ENCODE data around the gene NXPE3.
"Not testable (repeated sequence)": the region's sequence is repeated elsewhere in the genome, so short reads cannot be mapped to it uniquely, and the experiment has no call there.

NXPE3 gene

DNA sequence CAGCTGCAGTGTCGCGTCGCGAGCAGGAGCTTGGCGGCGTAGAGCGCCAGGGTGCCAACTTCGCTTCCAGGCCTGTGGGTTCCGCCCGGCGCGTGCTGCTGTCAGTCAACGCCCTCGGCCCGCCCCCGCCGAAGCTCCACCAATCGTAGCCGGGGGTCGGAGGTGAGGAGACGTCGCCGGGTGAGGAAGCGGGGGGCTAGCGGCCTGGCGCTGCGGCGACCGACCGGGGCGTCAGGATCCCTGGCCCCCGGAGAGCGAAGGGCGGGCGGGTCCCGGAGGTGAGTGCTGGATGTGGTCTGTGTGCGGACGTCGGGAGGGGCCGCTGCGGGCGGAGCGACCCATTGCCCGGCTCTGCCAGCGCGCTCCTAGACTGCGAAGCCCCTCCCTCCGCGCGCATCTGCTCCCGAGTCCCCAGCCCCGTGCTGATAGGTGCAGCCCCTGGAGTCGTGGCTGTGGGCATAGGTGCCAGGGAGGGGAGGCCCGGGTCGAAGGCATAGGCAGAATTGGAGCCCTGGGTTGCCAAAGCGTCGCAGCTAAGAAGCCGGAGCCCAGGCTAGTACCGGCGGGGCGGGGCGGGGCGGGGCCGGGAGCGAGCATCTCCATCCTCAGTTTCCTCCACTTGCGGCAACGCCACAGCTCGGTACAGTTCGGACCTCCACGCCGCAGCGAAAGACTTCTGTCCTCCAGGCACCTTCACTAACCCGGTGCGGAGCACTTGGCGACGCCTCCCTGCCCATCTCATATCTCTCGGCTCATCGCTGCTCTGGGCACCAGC is at the start of gene NXPE3:
TSS of gene NXPE3 (plus strand) at position 165 of the 775 bp plus-strand sequence. CDS start 6,386 bp downstream, outside the sequence.
- in situ Hi-C loops (cut with MboI; ENCODE audit: low sequenced_read_pairs), result no loop called here

DNA sequence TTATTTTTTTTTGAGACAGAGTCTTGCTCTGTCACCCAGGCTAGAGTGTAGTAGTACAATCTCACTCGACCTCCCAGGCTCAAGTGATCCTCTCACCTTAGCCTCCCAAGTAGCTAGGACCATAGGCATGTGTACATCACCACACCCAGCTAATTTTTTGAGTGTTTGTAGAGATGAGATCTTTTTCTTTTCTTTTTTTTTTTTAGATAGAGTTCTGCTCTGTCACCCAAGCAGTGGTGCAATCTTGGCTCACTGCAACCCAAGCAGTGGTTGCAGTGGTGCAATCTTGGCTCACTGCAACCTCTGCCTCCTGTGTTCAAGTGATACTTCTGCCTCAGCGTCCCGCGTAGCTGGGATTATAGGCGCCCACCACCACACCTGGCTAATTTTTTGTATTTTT is 49.4 kb upstream of the NXPE3 start:
- in situ Hi-C loops (cut with MboI; ENCODE audit: low sequenced_read_pairs), result no loop called here

DNA sequence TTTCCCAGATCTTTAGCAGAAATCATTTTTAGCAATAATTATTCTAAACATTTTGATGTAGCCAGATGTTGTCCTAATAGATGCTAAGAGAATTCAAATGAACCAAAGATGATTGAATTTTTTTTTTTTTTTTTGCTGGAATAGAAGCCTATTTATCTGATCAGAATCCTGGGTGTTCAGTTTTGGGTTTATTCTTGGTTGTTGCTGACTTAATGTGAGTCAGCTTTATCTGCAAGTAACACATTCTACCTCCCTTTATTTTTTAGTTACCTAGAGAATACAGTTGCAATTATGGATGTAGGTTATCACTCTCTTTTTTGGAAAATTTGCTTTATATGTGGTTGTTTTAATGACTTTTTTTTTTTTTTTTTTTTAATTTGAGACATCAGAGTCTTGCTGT is 48.2 kb upstream of the NXPE3 start:
- in situ Hi-C loops (cut with MboI; ENCODE audit: low sequenced_read_pairs), result no loop called here

DNA sequence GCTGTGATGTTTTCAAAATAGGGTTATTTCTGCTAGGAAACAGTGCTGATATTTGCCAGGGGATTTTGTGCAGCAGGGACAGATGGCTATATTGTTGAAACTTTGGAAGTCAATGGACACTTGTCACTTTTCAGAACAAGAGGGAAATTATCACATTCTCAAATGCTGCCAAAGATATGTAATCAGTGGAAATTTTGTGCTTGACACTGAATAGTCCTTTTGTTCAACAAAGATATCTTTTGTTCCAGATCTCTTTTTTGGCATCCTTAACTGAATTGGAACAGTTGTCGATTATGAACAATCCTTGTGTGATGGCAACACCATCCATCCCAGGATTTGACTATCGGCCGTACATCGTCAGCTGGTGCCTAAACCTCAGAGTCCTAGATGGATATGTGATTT is 46.8 kb upstream of the NXPE3 start:
- in situ Hi-C loops (cut with MboI; ENCODE audit: low sequenced_read_pairs), result no loop called here

DNA sequence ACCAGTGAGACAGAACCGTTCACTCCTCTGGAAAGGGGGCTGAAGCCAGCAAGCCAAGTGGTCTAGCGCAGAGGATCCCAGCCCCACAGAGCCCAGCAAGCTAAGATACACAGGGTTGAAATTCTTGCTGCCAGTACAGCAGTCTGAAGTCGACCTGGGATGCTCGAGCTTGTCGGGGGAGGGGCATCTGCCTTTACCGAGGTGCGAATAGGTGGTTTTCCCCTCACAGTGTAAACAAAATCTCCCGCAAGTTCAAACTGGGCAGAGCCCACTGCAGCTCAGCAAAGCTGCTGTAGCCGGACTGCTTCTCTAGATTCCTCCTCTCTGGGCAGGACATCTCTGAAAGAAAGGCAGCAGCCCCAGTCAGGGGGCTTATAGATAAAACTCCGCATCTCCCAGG is 43.2 kb upstream of the NXPE3 start:
- in situ Hi-C loops (cut with MboI; ENCODE audit: low sequenced_read_pairs), result no loop called here

DNA sequence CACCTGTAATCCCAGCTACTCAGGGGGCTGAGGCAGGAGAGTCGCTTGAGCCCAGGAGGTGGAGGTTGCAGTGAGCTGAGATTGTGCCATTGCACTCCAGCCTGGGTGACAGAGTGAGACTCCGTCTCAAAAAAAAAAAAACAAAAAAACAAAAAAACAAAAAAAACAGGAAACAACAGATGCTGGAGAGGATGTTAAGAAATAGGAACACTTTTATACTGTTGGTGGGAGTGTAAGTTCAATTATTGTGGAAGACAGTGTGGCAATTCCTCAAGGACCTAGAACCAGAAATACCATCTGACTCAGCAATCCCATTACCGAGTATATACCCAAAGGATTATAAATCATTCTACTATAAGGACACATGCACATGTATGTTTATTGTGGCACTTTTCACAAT is 37.1 kb upstream of the NXPE3 start:
- in situ Hi-C loops (cut with MboI; ENCODE audit: low sequenced_read_pairs), result not testable (repeated sequence)

DNA sequence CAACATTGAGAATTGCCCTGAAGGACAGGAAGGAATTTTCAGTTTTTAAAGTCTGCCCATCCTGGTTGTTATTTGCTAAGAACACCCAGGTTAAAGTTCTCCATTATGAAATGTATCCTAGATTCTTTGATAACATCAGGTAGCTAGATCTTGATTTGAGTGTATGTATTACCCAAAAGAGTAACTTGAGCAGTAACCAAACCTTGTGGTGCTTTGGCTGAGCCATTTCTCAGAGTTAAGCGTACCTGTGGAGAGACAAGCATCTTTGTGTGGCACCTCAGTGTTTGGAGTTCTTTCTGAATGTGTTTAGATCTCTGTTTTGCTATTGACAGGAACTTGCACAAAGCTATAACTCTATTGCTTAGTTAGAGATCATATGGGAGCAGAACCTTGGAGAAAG is 34.2 kb upstream of the NXPE3 start:
- in situ Hi-C loops (cut with MboI; ENCODE audit: low sequenced_read_pairs), result no loop called here

DNA sequence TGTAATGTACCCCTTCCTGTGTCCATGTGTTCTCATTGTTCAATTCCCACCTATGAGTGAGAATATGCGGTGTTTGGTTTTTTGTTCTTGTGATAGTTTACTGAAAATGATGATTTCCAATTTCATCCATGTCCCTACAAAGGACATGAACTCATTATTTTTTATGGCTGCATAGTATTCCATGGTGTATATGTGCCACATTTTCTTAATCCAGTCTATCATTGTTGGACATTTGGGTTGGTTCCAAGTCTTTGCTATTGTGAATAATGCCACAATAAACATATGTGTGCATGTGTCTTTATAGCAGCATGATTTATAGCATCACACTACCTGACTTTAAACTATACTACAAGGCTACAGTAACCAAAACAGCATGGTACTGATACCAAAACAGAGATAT is 33.1 kb upstream of the NXPE3 start:
- in situ Hi-C loops (cut with MboI; ENCODE audit: low sequenced_read_pairs), result not testable (repeated sequence)

DNA sequence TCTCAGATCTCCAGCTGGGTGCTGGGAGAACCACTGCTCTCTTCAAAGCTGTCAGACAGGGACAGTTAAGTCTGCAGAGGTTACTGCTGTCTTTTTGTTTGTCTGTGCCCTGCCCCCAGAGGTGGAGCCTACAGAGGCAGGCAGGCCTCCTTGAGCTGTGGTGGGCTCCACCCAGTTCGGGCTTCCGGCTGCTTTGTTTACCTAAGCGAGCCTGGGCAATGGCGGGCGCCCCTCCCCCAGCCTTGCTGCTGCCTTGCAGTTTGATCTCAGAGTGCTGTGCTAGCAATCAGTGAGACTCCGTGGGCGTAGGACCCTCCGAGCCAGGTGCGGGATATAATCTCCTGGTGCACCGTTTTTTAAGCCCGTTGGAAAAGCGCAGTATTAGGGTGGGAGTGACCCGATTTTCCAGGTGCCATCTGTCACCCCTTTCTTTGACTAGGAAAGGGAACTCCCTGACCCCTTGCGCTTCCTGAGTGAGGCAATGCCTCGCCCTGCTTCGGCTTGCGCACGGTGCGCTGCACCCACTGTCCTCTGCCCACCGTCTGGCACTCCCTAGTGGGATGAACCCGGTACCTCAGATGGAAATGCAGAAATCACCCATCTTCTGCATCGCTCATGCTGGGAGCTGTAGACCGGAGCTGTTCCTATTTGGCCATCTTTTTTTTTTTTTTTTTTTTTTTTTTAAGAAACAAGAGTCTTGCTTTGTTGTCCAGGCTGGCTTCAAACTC is 25.5 kb upstream of the NXPE3 start:
- in situ Hi-C loops (cut with MboI; ENCODE audit: low sequenced_read_pairs), result not testable (repeated sequence)

DNA sequence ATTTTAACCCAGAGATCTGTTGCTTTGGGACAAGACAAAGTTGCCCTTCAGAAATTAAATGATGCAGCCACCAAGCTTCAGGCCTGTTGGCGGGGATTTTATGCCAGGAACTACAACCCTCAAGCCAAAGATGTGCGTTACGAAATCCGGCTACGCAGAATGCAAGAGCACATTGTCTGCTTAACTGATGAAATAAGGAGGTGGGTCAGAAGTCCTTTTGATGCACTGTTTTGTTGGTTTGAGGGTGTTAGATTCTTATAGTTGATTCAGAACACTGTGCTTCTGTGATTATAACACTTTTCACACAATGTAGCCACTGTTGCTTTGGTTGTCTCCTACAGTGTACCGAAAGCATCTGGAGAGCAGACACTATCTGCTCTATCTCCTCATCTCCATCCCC is 20.8 kb upstream of the NXPE3 start:
- in situ Hi-C loops (cut with MboI; ENCODE audit: low sequenced_read_pairs), result no loop called here

DNA sequence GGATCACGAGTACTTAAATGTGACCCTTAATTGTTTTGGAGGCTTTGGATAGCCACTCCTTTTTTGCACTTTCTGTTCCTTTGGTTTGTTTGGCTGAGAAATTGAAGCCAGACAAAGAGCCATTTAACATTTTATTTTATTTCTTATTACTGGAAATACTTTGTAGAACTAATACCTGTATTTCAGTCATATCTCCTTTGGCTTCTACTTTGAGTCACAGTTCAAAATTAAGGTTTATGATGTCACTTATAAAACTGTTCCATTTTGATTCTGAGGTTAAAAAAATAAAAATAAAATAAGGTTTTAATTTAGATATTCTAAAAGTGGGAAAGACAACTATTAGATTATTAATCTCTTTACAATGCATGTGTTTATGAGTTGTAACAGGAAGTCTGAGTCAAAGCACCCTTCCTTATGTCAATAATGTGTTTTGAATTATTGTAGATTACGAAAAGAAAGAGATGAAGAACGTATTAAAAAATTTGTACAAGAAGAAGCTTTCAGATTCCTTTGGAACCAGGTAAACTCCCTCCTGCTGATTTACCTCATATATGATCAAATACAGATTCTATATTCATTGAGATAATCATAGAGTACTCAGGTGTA is 16.9 kb upstream of the NXPE3 start:
- in situ Hi-C loops (cut with MboI; ENCODE audit: low sequenced_read_pairs), result no loop called here

DNA sequence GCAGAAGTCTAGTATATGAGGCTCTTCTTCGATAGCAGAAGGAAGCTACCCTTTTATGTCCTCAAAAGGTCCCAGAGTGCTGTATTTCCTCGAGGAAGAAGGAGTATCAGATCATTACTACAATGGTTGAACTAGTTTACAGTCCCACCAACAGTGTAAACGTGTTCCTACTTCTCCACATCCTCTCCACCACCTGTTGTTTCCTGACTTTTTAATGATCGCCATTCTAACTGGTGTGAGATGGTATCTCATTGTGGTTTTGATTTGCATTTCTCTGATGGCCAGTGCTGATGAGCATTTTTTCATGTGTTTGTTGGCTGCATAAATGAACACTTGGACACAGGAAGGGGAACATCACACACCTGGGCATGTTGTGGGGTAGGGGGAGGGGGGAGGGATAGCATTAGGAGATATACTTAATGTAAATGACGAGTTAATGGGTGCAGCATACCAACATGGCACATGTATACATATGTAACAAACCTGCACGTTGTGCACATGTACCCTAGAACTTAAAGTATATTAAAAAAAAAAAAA is 1.2 kb upstream of the NXPE3 start:
- in situ Hi-C loops (cut with MboI; ENCODE audit: low sequenced_read_pairs), result not testable (repeated sequence)

DNA sequence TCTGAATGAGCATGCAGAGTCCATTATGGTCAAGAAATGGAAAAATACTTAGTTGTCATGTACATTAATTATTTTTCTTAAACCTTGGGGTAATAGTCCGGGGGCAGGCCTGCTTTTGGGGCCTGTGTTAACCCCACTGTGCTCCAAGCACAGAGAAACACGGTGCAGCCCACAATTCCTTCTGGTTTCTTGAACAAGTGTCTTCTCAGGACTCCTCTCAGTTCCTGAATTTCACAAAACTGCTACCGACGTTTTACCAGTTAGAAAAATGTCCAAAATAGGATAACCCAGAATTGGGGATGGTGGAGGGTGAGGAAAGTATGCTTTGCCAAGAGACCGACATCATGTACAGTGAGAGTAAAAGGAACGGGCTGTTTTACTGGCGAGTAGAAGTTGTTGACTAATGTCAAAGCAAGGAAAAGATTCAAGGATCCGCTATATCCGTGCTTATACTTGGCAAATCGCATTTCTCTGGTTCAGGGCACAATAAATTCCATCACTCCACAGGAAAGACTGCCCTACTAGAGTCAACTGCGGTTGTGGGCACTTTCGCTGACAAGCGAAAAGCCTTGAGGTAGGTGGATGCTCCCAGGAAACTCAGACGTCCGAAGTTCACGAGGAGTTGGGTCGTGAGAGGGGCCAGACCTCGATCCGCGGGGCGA is 495 bp upstream of the NXPE3 start:
- in situ Hi-C loops (cut with MboI; ENCODE audit: low sequenced_read_pairs), result no loop called here

DNA sequence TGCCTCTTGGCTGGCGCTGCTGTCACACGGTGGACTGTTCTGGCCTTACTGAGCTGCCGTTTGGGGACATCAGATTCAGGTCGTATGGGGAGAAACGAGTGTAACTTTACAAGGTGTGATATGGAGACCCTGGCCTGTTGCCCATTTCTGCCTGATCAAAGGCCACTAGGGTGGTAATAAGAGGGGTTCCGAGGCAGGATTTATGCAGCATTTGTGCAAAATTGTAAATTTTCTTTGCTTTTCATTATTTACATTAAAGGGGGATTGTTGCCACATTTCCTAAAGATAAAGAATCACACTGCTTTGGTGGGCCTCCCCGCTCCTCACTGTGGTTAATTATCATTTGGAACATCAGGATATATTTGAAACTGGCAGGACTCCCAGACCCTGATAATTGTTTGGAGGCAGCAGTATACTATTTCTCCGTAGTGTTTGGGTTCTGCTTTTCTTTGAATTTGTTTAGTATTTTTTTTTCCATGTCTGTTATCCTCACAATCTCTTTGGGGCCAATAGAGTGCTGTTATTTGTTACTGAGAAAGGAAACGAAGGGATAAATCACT is 891 bp downstream of the NXPE3 start:
- in situ Hi-C loops (cut with MboI; ENCODE audit: low sequenced_read_pairs), result no loop called here

DNA sequence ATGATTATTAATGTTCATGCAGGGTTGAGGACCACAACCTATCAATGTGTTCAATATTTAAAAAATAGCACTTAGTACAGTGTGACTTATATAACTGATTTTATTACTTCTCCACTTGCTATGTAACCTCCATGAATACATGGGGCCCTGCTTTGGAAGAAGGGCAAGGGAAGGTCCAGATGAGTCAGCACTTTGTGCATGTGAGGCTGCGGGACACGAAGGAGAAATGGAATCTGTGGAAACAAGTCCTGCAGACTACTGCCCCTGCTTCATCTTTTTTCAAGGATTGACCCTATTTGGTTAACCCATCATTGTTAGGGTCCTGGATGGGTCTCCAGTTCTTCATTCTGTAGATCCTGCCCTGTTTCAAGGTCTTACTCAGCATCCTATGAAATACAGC is 1.6 kb downstream of the NXPE3 start:
- in situ Hi-C loops (cut with MboI; ENCODE audit: low sequenced_read_pairs), result no loop called here

DNA sequence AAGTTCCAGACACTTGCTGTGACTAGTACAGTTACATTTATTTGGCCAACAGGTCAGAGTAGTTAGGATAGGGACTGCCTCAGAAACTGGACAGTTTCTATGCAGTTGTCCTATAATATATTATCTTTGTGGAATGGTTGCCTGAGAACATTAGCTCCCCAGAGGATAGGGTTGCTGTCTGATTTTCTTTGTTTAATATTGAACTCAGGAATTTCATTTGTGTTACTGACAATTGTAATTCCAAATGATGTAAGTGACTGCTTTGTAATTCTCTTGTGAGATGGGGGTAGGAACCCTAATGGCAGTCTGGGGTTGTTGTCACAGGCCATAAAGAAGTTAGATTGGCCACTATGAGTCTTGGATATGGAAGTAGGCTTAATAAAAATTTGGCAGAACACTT is 2.2 kb downstream of the NXPE3 start:
- in situ Hi-C loops (cut with MboI; ENCODE audit: low sequenced_read_pairs), result no loop called here

DNA sequence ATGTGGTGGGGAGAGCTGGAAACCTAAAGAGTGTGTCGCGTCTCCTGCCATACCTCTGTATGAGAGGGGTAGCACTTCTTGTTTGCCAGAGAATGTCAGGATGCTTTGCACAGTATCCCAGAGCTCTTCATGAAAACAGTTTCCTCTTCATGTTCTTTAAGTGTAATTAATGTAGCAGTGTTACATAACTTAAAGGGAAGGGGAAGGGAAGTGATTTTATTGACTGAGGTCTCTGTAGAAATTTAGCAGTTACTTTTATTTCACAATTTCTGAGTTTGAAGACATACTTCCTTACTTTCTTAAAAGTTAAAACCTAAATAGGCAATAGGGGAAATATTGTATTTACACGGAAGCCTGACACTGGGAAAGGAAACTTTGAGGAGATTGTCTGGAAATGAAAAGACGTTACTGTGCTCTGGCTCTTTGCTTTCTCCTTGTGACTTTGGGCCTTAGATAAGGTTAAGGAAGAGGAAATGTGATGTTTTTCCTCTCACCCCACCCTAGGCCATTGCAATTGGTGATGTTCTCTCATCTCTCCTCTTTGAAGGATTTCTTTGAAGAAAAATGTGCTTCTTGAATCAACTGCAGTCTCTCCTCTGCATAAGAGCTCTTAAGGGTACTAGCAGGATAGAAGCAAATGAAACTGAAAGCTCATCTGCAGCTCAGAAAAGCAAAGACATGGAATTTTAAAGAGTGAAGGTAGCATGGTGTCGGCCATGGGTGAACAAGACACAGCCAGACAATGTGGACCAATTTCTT is 6.0 kb downstream of the NXPE3 start:
- in situ Hi-C loops (cut with MboI; ENCODE audit: low sequenced_read_pairs), result no loop called here

DNA sequence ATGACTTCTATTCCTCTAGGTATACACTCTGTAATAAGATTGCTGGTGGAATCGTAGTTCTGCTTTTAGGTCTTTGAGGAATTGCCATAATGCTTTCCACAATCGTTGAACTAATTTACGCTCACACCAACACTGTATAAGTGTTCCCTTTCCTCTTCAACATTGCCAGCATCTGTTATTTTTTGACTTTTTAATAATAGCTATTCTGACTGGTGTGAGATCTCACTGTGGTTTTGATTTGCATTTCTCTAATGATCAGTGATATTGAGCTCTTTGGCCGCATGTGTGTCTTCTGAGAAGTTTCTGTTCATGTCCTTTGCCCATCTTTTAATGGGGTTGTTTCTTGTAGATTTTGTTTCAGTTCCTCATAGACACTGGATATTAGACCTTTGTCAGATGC is 12.8 kb downstream of the NXPE3 start:
- in situ Hi-C loops (cut with MboI; ENCODE audit: low sequenced_read_pairs), result no loop called here

DNA sequence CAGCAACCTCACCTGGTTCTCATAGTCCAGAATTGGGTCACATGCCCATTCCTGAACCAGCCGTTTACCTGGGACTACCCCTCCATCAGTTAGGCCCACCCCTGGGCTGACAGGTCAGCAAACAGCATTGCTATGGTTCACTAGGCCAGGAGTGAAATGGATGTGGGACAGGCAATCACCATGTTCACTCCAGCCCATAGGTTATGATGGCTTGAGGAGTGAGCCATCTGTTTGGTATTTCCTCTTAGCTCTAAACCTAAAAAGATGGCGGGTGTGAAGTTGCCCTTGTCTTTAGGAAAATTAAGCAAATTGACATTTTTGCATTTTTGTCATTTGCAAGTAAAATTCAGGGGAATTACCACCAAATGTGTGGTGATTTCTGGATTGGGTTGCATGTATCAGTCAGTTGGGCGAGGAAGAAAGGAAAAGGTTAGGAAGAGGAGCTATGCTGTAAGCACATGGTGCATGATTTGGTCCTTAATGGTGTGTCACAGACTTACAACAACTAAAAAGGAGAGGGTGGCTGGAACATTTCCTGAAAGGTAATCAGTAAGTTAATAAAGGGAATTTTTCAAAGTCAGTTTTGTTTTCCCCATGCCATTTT is 17.2 kb downstream of the NXPE3 start:
- in situ Hi-C loops (cut with MboI; ENCODE audit: low sequenced_read_pairs), result no loop called here

DNA sequence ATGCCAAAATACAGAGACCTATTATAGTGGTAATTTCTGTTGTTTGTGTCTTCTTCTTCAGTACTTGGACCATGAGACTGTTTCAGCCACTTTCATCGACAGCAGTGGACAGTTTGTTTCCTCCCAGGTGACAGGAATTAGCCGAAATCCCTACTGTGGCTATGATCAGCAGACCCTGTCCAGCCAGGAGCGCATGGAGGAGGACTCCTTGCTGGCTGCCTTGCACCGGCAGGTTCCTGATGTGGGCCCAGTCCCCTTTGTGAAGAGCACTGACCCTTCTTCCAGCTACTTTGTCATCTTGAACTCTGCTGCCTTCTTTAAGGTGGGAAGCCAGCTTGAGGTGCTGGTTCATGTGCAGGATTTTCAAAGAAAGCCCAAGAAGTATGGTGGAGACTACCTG is 22.2 kb downstream of the NXPE3 start:
- in situ Hi-C loops (cut with MboI; ENCODE audit: low sequenced_read_pairs), result loop anchor here (25.0 kb wide), 2 partner anchors 436 to 936 kb away; no protein-coding TSS in a partner anchor
